Karpas-422 (cell line): ENCODE measurements around the gene ERAS. TPM values are rescaled to one million over a fixed set of nuclear protein-coding genes. Genes with fewer than 3 reads are reported as not detected.
"Not testable (repeated sequence)": the region's sequence is repeated elsewhere in the genome, so short reads cannot be mapped to it uniquely, and the experiment has no call there.

Source experiments
- DNase-seq: peaks from one replicate; pipeline ENCODE4 v3.0.0-alpha.2; 2015
- H2AFZ ChIP-seq: fragments of 200-600 bp; sonication (generic); 2 replicates; pipeline ENCODE4 v1.6.1; 2014; ENCODE audit warnings: antibody characterized with exemption, low read length, mixed read lengths
- H3K27ac ChIP-seq: fragments of 200-600 bp; sonication (generic); 2 replicates; pipeline ENCODE4 v1.5.1; 2014; ENCODE audit warnings: mild to moderate bottlenecking, low read length, moderate library complexity
- H3K27me3 ChIP-seq: fragments of 200-600 bp; sonication (generic); 2 replicates; pipeline ENCODE4 v1.6.1; 2014; ENCODE audit warnings: low read length, mixed read lengths
- H3K36me3 ChIP-seq: fragments of 200-600 bp; sonication (generic); 2 replicates; pipeline ENCODE4 v1.6.1; 2014; ENCODE audit warnings: low read length, mixed read lengths; ENCODE audit not compliant: insufficient read depth
- H3K4me1 ChIP-seq: fragments of 200-600 bp; sonication (generic); 2 replicates; pipeline ENCODE4 v1.6.1; 2014; ENCODE audit warnings: mild to moderate bottlenecking, low read length, mixed read lengths
- H3K4me2 ChIP-seq: fragments of 200-600 bp; sonication (generic); 2 replicates; pipeline ENCODE4 v1.6.1; 2014; ENCODE audit warnings: low read length, low read depth, mild to moderate bottlenecking; ENCODE audit not compliant: poor library complexity, severe bottlenecking
- H3K4me3 ChIP-seq: fragments of 200-600 bp; sonication (generic); 2 replicates; pipeline ENCODE4 v1.5.1; 2014; ENCODE audit warnings: mild to moderate bottlenecking, antibody characterized with exemption, low read length, mixed read lengths
- H3K79me2 ChIP-seq: fragments of 200-600 bp; sonication (generic); 2 replicates; pipeline ENCODE4 v1.6.1; 2014; ENCODE audit warnings: mild to moderate bottlenecking, low read length, mixed read lengths
- H3K9ac ChIP-seq: fragments of 200-600 bp; sonication (generic); 2 replicates; pipeline ENCODE4 v1.6.0; 2014; ENCODE audit warnings: low read length
- H3K9me2 ChIP-seq: fragments of 200-600 bp; sonication (generic), shearing (Covaris generic); replicated peaks from 2 replicates; pipeline ENCODE4 v1.6.0; 2014; ENCODE audit warnings: mild to moderate bottlenecking, low read length, moderate library complexity; ENCODE audit not compliant: insufficient read depth
- H3K9me3 ChIP-seq: fragments of 300-700, 200-600 bp; sonication (generic); 2 replicates; pipeline ENCODE4 v1.6.1; 2014; ENCODE audit warnings: low read length, mixed read lengths
- H4K20me1 ChIP-seq: fragments of 200-600 bp; sonication (generic); 2 replicates; pipeline ENCODE4 v1.6.1; 2014; ENCODE audit warnings: mild to moderate bottlenecking, antibody characterized with exemption, low read length, low read depth; ENCODE audit not compliant: insufficient read depth
- small RNA-seq: library from RNA; depleted of rRNA; stranded (forward); fragments of <200 nt; gene quantifications from one replicate; pipeline ENCODE3, GENCODE V24; 2014
- total RNA-seq: library from RNA; depleted of rRNA; stranded (reverse); fragments of >200 nt; shearing (Covaris generic); gene quantifications from 2 replicates; pipeline ENCODE4 v1.2.3, GENCODE V29; 2014; ENCODE audit warnings: low replicate concordance; rRNA removed

The ERAS gene
- total RNA-seq, 1 experiment from 2014 or later: not detected

DNA sequence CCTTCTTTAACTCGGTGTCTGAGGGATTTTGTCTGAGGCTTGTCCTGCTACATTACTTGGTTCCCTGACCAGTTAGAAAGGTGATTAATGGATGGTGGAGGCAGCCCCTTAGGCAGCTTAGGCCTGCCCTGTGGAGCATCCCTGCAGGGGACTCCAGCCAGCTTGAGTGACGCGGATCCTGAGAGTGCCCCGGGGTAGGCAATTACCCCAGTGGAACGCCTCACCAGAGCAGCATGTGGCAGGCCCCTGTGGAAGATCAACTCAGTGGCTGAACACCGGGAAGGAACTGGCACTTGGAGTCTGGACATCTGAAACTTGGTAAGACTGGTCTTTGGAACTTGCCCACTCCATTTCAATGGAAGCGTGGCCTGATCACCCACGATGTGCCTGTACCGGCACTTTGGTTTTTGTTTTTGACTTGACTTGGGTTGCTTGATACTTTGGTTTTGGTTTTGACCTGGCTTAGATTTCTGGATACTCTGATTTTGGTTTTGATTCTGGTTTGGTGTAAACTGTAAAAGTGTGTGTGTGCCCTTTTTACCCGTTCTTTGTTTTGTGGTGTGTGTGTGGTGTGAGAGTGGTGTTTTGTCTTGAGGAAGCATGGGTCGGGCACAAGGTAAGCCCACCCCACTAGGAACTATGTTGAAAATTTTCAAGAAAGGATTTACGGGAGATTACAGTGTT, 27.9 kb downstream of the ERAS start:
- H3K79me2 ChIP-seq, H2AFZ ChIP-seq, H3K4me1 ChIP-seq, H4K20me1 ChIP-seq, H3K4me2 ChIP-seq, DNase-seq, H3K27me3 ChIP-seq, H3K9ac ChIP-seq, H3K9me3 ChIP-seq, H3K27ac ChIP-seq, H3K36me3 ChIP-seq, H3K9me2 ChIP-seq, H3K4me3 ChIP-seq: not testable (repeated sequence)

DNA sequence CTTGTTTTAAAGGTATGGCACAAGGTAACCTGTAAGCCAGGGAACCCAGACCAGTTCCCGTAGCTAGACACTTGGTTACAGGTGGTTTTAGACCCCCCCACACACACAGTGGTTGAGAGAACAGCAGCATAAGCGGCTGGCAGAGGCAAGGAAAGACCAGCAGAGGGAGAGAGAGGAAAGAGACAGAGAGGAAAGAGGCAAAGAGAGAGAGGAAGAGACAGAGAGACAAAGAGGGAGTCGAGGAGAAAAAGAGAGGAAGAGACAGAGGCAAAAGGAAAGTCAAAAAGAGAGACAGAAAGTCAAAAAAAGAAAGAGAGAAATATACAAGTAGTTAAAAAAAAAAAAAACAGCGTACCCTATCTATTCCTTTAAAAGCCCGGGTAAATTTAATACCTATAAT, 28.6 kb downstream of the ERAS start:
- Histone ChIP-seq H3K27ac (no peak overlapping the region), H3K79me2 (no peaks in the 10 kb centered on the region), H3K9ac (no peak overlapping the region), H3K4me2 (no peak overlapping the region), H3K4me1 (peaks cover 8% of the 10 kb centered on the region), H3K36me3 (no peaks in the 10 kb centered on the region), H3K4me3 (no peak overlapping the region), H3K9me2 (no peaks in the 10 kb centered on the region), H3K9me3 (no peaks in the 10 kb centered on the region), H3K27me3 (no peaks in the 10 kb centered on the region), H2AFZ (no peak overlapping the region), H4K20me1 (no peaks in the 10 kb centered on the region)
- no peak for DNase-seq

- Histone ChIP-seq H3K9me2 (no peaks in the 10 kb centered on the region), H4K20me1 (no peaks in the 10 kb centered on the region), H3K4me1 (no peaks in the 10 kb centered on the region), H3K27ac (no peak overlapping the region), H3K4me2 (no peak overlapping the region), H3K79me2 (no peaks in the 10 kb centered on the region), H2AFZ (no peak overlapping the region), H3K4me3 (no peak overlapping the region), H3K9me3 (no peaks in the 10 kb centered on the region), H3K9ac (no peak overlapping the region), H3K27me3 (no peaks in the 10 kb centered on the region), H3K36me3 (no peaks in the 10 kb centered on the region)
- no peak for DNase-seq
These were observed 37.9 kb downstream of the ERAS start for GRCh38 chrX:48864210-48864609.

- H4K20me1 ChIP-seq, H3K4me3 ChIP-seq: not testable (repeated sequence)
These were observed 45.7 kb downstream of the ERAS start for GRCh38 chrX:48872017-48872416.

DNA sequence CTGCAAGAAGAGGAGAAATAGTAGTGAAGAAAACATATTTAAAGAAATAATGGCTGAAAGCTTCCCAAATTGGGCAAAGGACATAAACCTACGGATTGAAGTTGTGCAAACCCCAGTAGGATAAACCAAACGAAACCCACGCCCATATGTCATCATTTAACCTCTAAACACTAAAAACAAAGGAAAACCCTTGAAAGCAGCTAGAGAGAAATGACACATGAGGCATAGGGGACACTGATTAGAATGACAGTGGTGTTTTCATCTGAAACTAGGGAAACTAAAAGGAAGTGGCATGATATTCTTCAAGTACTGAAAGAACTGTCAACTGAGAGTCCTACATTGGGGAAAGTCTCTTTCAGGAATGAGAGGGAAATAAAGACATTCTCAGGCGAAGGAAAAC, 50.6 kb downstream of the ERAS start:
- not testable (repeated sequence) for H3K27ac ChIP-seq, H3K9me2 ChIP-seq, H3K9ac ChIP-seq, H3K4me3 ChIP-seq, DNase-seq, H3K4me1 ChIP-seq, H2AFZ ChIP-seq, H3K9me3 ChIP-seq, H3K36me3 ChIP-seq, H3K4me2 ChIP-seq, H4K20me1 ChIP-seq, H3K79me2 ChIP-seq, H3K27me3 ChIP-seq

More at GRCh38 chrX:48872017-48872416, 45.7 kb downstream of the ERAS start:
- H3K27ac ChIP-seq, H3K9ac ChIP-seq, H3K27me3 ChIP-seq, H3K9me3 ChIP-seq, H3K9me2 ChIP-seq, H3K4me1 ChIP-seq, H3K4me2 ChIP-seq, DNase-seq, H2AFZ ChIP-seq, H3K79me2 ChIP-seq, H3K36me3 ChIP-seq: not testable (repeated sequence)

Small RNA genes lying within 50 kb of the gene (small RNA-seq; reads per million reads assigned to genes)
- not detected for gene RNU6-29P

Other genes with a start within 250 kb of the ERAS start
- gene WDR13, start 229.0 kb upstream of the ERAS start, total RNA-seq: 35.5 and 53.4 TPM in 2 replicates
- gene WAS, start 142.7 kb upstream of the ERAS start, total RNA-seq: 63.4 and 83.6 TPM in 2 replicates
- 9.5 and 12.2 TPM in 2 replicates for gene SUV39H1, start 129.8 kb upstream of the ERAS start, total RNA-seq
- gene GLOD5, start 64.8 kb upstream of the ERAS start, total RNA-seq: not detected in 2 replicates
- not detected in 2 replicates for gene GATA1, start 39.9 kb upstream of the ERAS start, total RNA-seq
- gene HDAC6, start 24.4 kb upstream of the ERAS start, total RNA-seq: 25.1 and 38.7 TPM in 2 replicates
- gene PCSK1N, start 9.1 kb downstream of the ERAS start, total RNA-seq: not detected in 2 replicates
- gene TIMM17B, start 71.3 kb downstream of the ERAS start, total RNA-seq: 84.5 and 108 TPM in 2 replicates
- 40.3 and 78.0 TPM in 2 replicates for gene PQBP1, start 71.4 kb downstream of the ERAS start, total RNA-seq
- 12.7 and 15.1 TPM in 2 replicates for gene SLC35A2, start 85.1 kb downstream of the ERAS start, total RNA-seq
- 23.1 and 33.8 TPM in 2 replicates for gene PIM2, start 92.5 kb downstream of the ERAS start, total RNA-seq
- gene OTUD5, start 131.1 kb downstream of the ERAS start, total RNA-seq: 36.2 and 57.4 TPM in 2 replicates
- 2.2 and 2.6 TPM in 2 replicates for gene KCND1, start 145.3 kb downstream of the ERAS start, total RNA-seq
- 18.0 and 37.6 TPM in 2 replicates for gene GRIPAP1, start 175.8 kb downstream of the ERAS start, total RNA-seq
- 4.4 and 11.8 TPM in 2 replicates for gene TFE3, start 216.8 kb downstream of the ERAS start, total RNA-seq
- not detected in 2 replicates for gene CCDC120, start 232.5 kb downstream of the ERAS start, total RNA-seq
- 0.34 and 2.5 TPM in 2 replicates for gene PRAF2, start 247.5 kb downstream of the ERAS start, total RNA-seq